Activated T-cell treated with anti-CD3 and anti-CD28 coated beads, Interleukin-2, amount 50 U/mL, for 72 hours (primary cell): ENCODE results near the gene SASH1. TPM values are rescaled to one million over a fixed set of nuclear protein-coding genes. Genes with fewer than 3 reads are reported as not detected.

Source experiments
- ATAC-seq, 2 donors: fragments of 150-1000 bp; cut with Tn5 transposase; replicated peaks in 1 of 2; 2 replicates each; pipeline ENCODE4 v1.10.0; 2021; ENCODE audit warnings: moderate library complexity in 2 of 2, mild to moderate bottlenecking in 1 of 2
- DNase-seq, 2 donors: peaks; one replicate each; pipeline ENCODE4 v3.0.0; 2021 to 2022; ENCODE audit warnings: mixed read lengths in 1 of 2
- H3K27ac Mint-ChIP-seq: one replicate; pipeline ENCODE4 v1.8.0; 2022; ENCODE audit warnings: mild to moderate bottlenecking, moderate library complexity, mixed read lengths
- H3K27me3 Mint-ChIP-seq: one replicate; pipeline ENCODE4 v1.8.0; 2022; ENCODE audit warnings: low read depth, mixed read lengths
- H3K36me3 Mint-ChIP-seq, 2 donors: one replicate each; pipeline ENCODE4 v1.8.0; 2022; ENCODE audit warnings: mixed read lengths in 2 of 2, mild to moderate bottlenecking in 1 of 2; ENCODE audit not compliant: insufficient read depth in 2 of 2
- H3K4me1 Mint-ChIP-seq: one replicate; pipeline ENCODE4 v1.8.0; 2022; ENCODE audit warnings: low read depth, mixed read lengths
- H3K4me3 Mint-ChIP-seq, 2 donors: one replicate each; pipeline ENCODE4 v1.8.0; 2022; ENCODE audit warnings: mild to moderate bottlenecking in 2 of 2, mixed read lengths in 2 of 2, moderate library complexity in 2 of 2
- H3K9me3 Mint-ChIP-seq, 2 donors: one replicate each; pipeline ENCODE4 v1.8.0; 2022; ENCODE audit warnings: mixed read lengths in 2 of 2
- total RNA-seq, 2 donors: library from RNA; stranded (reverse); gene quantifications; one replicate each; pipeline ENCODE4 v1.2.3, GENCODE V29; 2022

The SASH1 gene
- total RNA-seq, 2 donors from 2014 or later, result 0.91 to 3.5 TPM

- ATAC-seq (no peak), DNase-seq (no peak)
- no peak overlapping the region for H3K27ac Mint-ChIP-seq
- no peaks in the 10 kb centered on the region for H3K36me3 Mint-ChIP-seq
- no peak overlapping the region for H3K4me3 Mint-ChIP-seq
- H3K27me3 Mint-ChIP-seq, result peaks cover 17% of the 10 kb centered on the region
- H3K9me3 Mint-ChIP-seq, result no peaks in the 10 kb centered on the region
- H3K4me1 Mint-ChIP-seq, result no peaks in the 10 kb centered on the region
Observed at GRCh38 chr6:148406579-148407371, 64.1 kb downstream of the SASH1 start.

DNA sequence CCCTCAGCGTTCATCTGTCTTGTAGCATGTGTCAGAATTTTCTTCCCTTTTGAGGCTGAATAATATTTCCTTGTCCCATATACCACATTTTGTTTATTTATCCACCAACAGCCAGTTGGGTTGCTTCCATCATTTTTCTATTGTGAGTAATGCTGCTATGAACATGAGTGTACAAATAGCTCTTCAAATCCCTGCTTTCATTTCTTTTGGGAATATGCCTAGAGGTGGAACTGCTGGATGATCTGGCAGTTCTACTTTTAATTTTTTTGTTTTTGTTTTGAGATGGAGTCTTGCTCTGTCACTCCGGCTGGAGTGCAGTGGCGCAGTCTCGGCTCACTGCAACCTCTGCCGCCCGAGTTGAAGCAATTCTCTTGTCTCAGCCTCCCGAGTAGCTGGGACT, 64.7 kb downstream of the SASH1 start:
- Mint-ChIP-seq H3K4me3 (no peak overlapping the region), H3K4me1 (no peaks in the 10 kb centered on the region), H3K27ac (no peak overlapping the region), H3K9me3 (no peaks in the 10 kb centered on the region), H3K36me3 (no peaks in the 10 kb centered on the region), H3K27me3 (peaks cover 17% of the 10 kb centered on the region)
- DNase-seq (no peak), ATAC-seq (no peak)

DNA sequence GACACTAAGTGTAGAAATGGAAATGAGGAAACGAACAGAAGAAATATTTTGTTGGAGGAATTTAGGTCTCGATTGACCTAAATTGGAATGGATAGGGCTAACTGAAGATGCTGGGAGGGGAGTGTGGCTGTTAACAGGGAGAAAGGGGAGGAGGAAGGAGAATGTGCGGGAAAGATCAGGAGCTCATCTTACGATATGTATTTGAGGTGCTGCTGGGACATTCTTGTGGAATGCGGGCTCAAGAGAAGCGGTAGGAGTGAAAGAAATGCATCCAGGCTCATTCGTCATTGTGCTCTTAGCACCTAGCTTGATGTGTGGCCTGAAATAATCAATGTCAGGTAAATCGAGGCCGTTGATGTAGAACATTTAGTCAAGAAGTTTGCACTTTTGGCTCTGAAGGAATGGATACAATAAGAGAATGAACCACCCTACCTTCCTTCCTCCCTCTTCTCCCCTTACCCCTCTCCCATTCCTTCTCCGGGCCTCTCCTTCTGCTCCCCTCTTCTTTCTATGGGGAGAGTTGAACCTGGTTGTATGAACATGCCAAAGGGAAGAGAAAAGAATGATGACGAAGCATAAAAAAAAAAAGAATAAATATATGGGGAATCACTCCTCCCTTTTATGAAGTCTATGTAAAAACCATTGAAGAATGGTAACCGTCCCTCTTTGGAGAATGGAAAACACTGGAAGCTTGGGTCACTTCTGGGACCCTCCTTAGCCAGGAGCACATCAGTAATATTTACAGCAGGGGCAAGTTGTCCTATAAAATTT, 70.9 kb downstream of the SASH1 start:
- Mint-ChIP-seq H3K27ac (no peak overlapping the region), H3K4me1 (no peaks in the 10 kb centered on the region), H3K4me3 (no peak overlapping the region), H3K27me3 (peaks cover 10% of the 10 kb centered on the region), H3K9me3 (no peaks in the 10 kb centered on the region), H3K36me3 (no peaks in the 10 kb centered on the region)
- no peak for ATAC-seq
- no peak for DNase-seq

GRCh38 chr6:148414092-148414489, 71.5 kb downstream of the SASH1 start:
- DNase-seq (no peak), ATAC-seq (no peak)
- H3K27ac Mint-ChIP-seq, result no peak overlapping the region
- peaks cover 10% of the 10 kb centered on the region for H3K27me3 Mint-ChIP-seq
- no peaks in the 10 kb centered on the region for H3K4me1 Mint-ChIP-seq
- no peaks in the 10 kb centered on the region for H3K9me3 Mint-ChIP-seq
- no peaks in the 10 kb centered on the region for H3K36me3 Mint-ChIP-seq
- no peak overlapping the region for H3K4me3 Mint-ChIP-seq

DNA sequence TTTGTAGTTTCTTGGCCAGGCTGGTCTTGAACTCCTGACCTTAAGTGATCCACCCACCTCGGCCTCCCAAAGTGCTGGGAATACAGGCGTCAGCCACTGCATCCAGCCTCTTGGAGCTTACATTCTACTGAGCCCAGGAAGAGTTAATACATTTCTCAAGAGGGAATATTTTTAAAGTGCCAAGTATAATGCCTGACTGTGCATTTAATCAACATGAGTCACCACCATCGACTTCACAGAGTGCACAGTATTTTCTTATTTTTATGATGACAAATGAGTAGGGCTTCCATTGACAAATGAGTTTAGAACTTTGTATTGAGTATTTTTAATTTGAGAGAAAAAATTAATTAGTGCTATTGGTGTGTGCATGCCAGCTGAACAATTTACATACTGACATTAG, 72.2 kb downstream of the SASH1 start:
- no peaks in the 10 kb centered on the region for H3K4me1 Mint-ChIP-seq
- no peak for DNase-seq
- H3K4me3 Mint-ChIP-seq, result no peak overlapping the region
- peaks cover 10% of the 10 kb centered on the region for H3K27me3 Mint-ChIP-seq
- no peaks in the 10 kb centered on the region for H3K9me3 Mint-ChIP-seq
- ATAC-seq, result no peak
- no peak overlapping the region for H3K27ac Mint-ChIP-seq
- no peaks in the 10 kb centered on the region for H3K36me3 Mint-ChIP-seq

GRCh38 chr6:148415511-148416260, 73.0 kb downstream of the SASH1 start:
- Mint-ChIP-seq H3K27ac (no peak overlapping the region), H3K36me3 (no peaks in the 10 kb centered on the region), H3K4me1 (no peaks in the 10 kb centered on the region), H3K27me3 (peaks cover 10% of the 10 kb centered on the region), H3K4me3 (no peak overlapping the region), H3K9me3 (no peaks in the 10 kb centered on the region)
- ATAC-seq (no peak), DNase-seq (no peak)

DNA sequence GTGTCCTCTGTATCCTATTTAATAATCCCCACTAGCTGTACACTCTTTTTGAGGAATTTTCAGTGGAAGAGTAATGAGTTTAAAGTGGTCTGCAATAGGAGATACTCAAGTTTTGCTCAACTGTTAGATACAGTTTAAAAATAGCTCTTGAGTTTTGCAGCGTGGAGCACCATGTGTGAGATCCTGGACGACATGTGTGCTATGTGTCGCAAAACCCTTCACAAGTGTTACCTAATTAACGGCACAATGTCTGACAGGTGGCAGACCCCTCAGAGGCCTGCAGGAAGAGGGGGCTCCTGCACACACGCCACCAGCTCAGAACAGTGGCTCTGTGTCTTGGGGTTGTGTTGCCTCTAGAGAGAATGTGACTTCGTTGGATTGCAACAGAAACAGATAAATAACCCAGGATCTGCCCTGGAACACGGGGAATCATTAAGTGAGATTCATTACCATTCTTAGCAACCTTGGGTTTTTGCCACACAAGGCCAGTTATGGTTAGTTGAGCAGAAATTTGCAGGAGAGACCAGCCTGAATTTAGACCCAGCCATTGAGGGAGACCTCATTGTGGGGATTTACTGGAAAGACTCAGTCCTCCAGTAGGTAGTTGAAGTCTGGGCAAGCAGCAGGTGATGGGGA, 73.8 kb downstream of the SASH1 start:
- no peaks in the 10 kb centered on the region for H3K4me1 Mint-ChIP-seq
- peaks cover 10% of the 10 kb centered on the region for H3K27me3 Mint-ChIP-seq
- H3K27ac Mint-ChIP-seq, result no peak overlapping the region
- ATAC-seq (no peak), DNase-seq (no peak)
- H3K36me3 Mint-ChIP-seq, result no peaks in the 10 kb centered on the region
- H3K9me3 Mint-ChIP-seq, result no peaks in the 10 kb centered on the region
- H3K4me3 Mint-ChIP-seq, result no peak overlapping the region

DNA sequence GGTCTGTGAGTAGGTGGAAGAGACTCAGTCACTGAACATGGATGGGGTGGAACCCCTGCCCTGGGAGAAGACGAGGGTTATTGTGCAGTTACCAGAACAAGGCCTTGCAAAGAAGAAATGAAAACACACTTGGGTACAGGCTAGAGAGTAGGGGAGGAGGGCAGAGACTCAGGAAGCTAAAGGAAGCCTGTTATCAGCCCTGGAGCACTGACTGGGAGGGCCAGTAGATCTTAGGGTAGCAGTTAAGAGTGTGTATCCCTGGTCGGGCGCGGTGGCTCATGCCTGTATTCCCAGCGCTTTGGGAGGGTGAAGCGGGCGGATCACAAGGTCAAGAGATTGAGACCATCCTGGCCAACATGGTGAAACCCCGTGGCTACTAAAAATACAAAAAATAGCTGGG, 74.4 kb downstream of the SASH1 start:
- Mint-ChIP-seq H3K4me1 (no peaks in the 10 kb centered on the region), H3K4me3 (no peak overlapping the region), H3K9me3 (no peaks in the 10 kb centered on the region), H3K27ac (no peak overlapping the region), H3K27me3 (peaks cover 10% of the 10 kb centered on the region), H3K36me3 (no peaks in the 10 kb centered on the region)
- no peak for DNase-seq
- ATAC-seq, result no peak

DNA sequence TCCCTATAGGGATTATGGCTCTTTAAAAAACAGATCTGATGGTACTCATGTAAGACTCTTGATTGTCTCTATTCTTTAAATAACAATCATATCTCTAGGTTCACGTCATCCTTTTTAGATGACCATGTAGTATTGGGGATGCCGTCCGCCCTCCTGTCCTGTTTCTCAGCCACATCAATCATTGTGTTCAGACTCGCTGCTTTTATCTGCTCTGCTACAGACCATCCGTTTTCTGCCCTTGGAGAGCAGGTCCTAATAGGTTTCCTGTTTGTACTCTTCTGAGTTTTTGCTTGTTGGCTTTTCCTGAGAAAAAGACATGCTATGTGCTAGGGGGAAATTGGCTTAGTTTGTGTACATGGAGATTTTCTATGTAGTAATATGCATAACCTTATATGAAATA, 76.8 kb downstream of the SASH1 start:
- Mint-ChIP-seq H3K27ac (no peak overlapping the region), H3K4me3 (no peak overlapping the region), H3K4me1 (no peaks in the 10 kb centered on the region), H3K27me3 (no peaks in the 10 kb centered on the region), H3K9me3 (no peaks in the 10 kb centered on the region), H3K36me3 (no peaks in the 10 kb centered on the region)
- ATAC-seq, result no peak
- DNase-seq, result no peak

DNA sequence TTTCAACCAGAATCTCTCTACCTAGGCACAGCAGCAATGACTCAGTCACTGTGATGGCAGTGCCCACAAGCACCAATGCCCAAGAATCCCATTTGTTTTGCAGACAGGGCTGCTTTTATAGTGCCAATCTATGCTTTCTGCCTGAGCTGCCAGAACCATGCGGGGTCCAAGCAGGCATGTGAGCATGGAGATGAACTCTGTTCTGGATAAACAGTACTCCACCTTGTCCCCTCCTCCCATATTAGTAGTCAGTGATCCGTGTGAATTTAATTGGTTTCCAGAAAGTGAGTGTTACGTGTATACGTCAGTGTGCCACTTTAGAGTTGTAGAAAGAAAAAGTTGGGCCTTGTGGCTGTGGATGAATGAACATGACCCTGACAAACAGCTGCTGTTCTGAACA, 79.4 kb downstream of the SASH1 start:
- DNase-seq (no peak), ATAC-seq (no peak)
- peaks cover 1% of the 10 kb centered on the region for H3K27me3 Mint-ChIP-seq
- H3K9me3 Mint-ChIP-seq, result no peaks in the 10 kb centered on the region
- no peak overlapping the region for H3K4me3 Mint-ChIP-seq
- no peaks in the 10 kb centered on the region for H3K36me3 Mint-ChIP-seq
- no peak overlapping the region for H3K27ac Mint-ChIP-seq
- H3K4me1 Mint-ChIP-seq, result no peaks in the 10 kb centered on the region

- no peaks in the 10 kb centered on the region for H3K9me3 Mint-ChIP-seq
- H3K36me3 Mint-ChIP-seq, result no peaks in the 10 kb centered on the region
- H3K4me3 Mint-ChIP-seq, result no peak overlapping the region
- ATAC-seq (no peak), DNase-seq (no peak)
- no peaks in the 10 kb centered on the region for H3K4me1 Mint-ChIP-seq
- H3K27me3 Mint-ChIP-seq, result peaks cover 8% of the 10 kb centered on the region
- H3K27ac Mint-ChIP-seq, result no peak overlapping the region
Observed at GRCh38 chr6:148423133-148423532, 80.5 kb downstream of the SASH1 start.

GRCh38 chr6:148423601-148424270, 81.1 kb downstream of the SASH1 start:
- DNase-seq (no peak), ATAC-seq (no peak)
- Mint-ChIP-seq H3K36me3 (no peaks in the 10 kb centered on the region), H3K27me3 (peaks cover 8% of the 10 kb centered on the region), H3K4me1 (no peaks in the 10 kb centered on the region), H3K4me3 (no peak overlapping the region), H3K27ac (no peak overlapping the region), H3K9me3 (no peaks in the 10 kb centered on the region)
